Activated CD8-positive, alpha-beta memory T cell treated with anti-CD3 and anti-CD28 coated beads, Interleukin-2, amount 50 U/mL, for 24 hours (primary cell): ENCODE measurements around the gene KCNQ4.

ENCODE experiments used
- DNase-seq: peaks from one replicate; pipeline ENCODE4 v3.0.0-alpha.2; 2020; ENCODE audit errors: extremely low read depth

The KCNQ4 gene

GRCh38 chr1:40820251-40820797 lies 36.7 kb downstream of the KCNQ4 start:
- DNase-seq: no peak

DNA sequence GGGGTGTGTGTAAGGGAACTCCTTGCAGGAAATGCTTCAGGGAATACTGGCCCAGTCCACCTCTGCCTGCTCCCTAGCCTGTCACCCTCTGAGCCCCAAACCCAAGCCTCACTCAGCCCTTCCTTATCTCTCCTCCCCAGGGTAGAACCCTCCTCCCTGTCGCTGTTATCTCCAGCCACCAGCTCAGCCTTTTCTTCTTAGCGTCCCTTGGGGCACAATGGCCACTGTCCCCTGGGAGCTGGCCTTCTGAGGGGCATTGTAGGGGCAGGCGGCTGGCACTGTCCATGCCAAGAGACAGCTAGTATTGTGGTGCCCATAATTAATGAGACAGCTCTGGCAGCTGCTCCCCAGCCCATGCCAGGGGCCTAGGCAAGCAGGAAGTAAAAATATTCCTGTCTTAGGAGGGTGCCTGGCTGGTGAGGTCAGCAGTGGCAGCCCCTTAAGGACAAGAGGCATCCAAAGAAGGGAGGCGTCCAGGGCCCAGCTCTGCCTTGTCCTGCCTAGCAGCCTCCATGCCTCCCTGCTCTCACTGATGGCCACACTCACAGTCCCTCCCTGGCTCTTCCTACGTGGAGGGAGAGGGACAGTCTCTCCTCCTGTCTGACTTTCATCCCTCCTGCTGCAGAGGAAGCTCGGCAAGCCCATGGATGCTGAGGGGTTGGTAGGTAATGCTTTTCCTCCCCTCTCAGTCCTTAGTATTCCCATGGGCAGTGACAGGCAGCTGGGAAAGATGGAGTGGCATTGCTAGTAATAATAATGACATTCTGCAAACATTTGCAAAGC lies 37.5 kb downstream of the KCNQ4 start:
- DNase-seq: no peak

DNA sequence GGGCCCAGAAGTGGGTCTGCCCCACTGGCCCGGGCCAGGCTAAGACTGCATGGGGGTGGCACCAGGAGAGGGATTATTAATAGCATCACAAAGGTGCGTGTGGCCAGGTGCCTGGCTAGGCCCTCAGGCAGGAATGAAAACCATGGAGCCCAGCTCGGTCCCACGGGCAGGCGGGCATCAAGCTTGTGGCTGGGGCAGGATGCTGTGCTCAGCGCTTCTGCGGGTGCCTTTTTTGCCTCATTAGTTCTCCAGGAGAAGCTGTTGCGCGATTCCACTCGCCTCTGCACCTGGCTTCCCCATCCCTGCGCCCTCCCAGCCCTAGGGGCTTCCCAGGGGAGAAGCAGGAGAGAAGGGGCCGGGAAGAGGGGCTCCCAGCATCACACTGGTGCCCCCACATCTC lies 39.3 kb downstream of the KCNQ4 start:
- no peak for DNase-seq

DNA sequence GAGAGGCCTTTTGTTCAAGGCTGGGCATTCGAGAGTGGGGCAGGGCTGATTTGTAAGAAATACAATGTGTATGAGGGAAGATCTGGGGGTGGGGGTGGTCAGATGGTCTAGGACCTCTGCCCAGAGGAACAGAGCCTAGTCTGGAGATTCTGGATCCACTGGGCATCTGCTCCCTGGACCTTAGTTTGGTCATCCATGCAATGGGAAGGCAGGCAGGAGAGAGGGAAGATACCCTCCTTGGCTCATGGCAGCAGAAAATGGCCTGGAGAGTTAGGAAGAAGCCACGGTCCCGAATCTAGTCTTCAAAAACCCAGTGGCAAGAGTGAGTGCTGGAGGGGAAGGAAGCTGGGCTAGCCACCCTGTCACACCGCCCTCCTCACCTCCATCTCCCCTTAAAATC lies 39.8 kb downstream of the KCNQ4 start:
- no peak for DNase-seq

GRCh38 chr1:40823983-40824382 lies 40.4 kb downstream of the KCNQ4 start:
- no peak for DNase-seq

- no peak for DNase-seq
Measured at GRCh38 chr1:40824591-40825434, 41.2 kb downstream of the KCNQ4 start.

DNA sequence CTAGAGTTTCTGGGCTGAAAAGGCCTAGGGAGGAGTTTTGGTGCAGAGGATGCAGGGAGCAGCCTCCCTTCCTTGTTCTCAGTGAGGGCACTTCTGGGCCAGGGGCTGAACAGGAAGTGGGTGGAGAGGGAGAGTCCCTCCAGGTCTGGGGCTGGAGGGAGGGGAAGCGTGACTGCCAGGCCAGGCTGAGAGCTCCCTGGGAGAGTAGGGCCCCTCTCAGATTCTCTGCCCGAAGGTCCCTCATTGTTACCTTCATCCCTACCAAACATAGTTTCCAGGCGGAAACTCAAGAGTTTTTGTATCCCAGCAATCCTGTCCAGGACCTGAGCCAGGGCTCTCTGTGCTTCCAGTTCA lies 41.8 kb downstream of the KCNQ4 start:
- DNase-seq: no peak

GRCh38 chr1:40825996-40826395 lies 42.4 kb downstream of the KCNQ4 start:
- no peak for DNase-seq

DNA sequence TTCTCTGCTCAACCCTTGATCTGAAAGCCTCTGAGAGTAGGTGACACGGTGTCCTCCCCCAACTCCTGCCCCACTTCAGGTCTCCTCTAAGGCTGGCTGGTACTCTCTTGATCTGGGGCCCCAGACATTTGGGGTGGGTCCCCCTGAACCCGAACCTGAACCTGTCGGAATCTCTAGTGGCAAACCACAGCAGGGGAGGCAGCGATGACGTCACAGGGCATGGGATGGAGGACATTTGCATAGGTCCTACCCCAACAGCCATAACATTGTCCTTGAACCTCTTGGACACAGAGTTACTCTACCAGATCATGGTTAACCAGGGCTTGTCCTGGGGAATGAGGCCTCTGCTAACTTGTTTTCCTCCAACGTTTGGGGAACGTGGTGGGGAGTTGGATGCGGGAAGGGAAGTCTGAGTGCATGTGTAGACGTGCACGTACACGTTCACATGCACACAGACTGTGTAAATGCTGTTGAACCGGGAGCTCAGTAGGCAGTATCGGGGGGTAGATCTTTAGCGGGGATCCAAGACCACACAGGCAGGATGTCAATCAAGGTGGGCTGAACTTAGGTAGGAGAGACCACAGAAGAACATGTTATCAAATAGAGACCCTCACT lies 46.2 kb downstream of the KCNQ4 start:
- DNase-seq: no peak

DNA sequence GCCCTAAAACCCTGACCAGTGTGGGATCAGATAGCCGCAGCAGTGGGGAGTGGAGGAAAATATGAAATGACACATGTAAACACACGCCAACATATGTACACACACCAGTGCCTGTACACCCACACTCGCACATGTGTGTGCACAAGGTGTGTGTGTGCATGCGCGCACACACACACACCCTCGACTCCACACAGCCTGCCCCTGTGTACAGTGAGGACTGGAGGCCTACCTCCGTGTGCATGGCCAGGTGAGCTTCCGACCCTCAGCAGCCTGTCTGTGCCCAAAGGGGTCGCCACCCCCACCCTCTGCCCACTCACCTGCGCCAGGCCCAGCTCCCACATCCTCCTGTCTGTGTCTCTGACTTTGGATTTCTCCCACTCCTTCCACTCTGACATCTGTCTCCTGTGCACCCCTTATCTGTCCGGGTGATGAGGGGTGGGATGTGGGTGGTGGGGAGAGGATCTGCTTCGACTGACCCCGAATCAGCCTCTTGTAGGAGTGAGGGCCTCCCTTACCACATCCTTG lies 46.9 kb downstream of the KCNQ4 start:
- no peak for DNase-seq

GRCh38 chr1:40831001-40831732 lies 47.6 kb downstream of the KCNQ4 start:
- no peak for DNase-seq

- no peak for DNase-seq
Measured at GRCh38 chr1:40833979-40834378, 50.4 kb downstream of the KCNQ4 start.

- DNase-seq: no peak
Measured at GRCh38 chr1:40834968-40835545, 51.5 kb downstream of the KCNQ4 start.

GRCh38 chr1:40836283-40836682 lies 52.7 kb downstream of the KCNQ4 start:
- no peak for DNase-seq

DNA sequence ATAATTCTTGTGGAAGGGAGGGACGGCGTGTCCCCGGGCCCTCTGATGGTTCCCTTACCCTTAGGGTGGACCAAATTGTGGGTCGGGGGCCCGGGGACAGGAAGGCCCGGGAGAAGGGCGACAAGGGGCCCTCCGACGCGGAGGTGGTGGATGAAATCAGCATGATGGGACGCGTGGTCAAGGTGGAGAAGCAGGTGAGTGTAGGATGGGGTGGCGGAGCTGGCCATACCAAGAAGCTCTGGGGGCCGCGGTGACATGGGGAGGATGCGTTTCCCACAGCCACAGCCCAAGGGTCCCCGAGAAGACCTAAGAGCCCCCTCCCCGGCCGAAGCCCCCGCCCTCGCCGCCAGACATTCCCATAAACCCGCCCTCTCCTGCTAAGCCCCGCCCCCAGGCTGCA lies 54.0 kb downstream of the KCNQ4 start:
- DNase-seq: no peak

- no peak for DNase-seq
Measured at GRCh38 chr1:40838045-40838979, 54.7 kb downstream of the KCNQ4 start.

DNA sequence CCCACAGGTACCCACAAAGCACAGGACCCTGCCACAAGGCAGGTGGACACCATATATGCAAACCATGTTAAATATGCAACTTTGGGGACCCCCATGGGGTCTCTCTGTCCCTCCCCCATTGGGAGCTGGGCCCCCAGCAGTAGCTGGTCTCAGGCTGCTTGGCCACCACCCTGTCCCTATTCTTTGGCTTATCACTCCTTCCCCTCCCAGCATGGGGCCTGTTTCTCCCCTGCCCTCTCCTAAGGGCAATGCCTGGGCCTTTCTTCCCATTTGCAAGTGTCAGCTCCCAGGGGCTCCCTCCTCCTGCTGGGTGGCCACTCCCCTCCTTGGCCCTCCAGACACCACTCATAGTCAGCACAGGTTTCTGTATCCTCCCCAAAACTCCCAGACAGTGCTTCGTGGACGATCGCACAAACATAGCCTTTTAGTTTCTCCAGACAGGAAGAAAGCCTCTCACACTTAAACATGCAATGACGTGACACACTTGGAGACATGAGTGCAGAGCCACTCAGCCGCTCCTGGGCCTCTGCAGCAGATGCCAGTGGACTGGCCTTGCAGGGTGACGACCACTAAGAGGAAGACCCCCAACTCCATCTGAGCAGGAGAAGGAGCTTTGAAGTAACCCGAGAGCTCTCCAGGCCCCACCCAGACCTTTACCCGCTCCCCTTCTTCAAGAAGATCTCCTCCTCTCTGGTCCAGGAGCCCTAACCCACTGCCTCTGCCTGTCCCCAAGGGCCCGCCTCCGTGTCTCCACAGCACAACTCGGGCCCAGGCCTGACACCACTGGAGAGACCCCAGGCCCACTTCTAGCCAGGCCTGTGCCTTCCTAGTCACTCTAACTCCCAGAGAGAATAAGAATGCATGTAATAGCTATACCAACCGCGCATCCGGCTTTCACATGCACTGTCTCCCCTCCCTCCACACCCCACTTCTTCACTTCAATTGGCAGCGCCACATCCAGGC lies 55.7 kb downstream of the KCNQ4 start:
- DNase-seq: no peak

DNA sequence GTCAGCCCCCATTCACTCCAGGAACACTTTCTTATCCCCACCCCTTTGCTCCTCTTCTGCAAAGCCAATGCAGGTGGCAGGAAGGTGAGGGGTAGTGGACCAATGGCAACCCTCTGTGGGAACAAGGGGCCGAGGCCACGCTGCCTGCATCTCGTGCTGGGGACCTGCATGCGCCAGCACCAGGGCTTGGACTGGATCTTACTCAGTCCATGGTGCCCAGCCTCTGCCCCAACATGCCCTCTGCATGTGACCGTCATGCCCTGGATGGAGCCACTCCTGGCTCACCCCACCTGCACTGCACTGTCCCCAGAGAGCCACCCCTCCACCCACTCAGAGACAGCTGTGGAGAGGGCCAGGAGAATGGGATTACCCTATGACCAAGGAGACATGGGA lies 56.4 kb downstream of the KCNQ4 start:
- DNase-seq: no peak
